SK-N-DZ (cell line): ENCODE results near the gene LRP5.
"Not testable (repeated sequence)": the region's sequence is repeated elsewhere in the genome, so short reads cannot be mapped to it uniquely, and the experiment has no call there.

Experiments
- DNase-seq: peaks from one replicate; pipeline ENCODE4 v3.0.0-alpha.2; 2015; ENCODE audit warnings: low spot score

The LRP5 gene

DNA sequence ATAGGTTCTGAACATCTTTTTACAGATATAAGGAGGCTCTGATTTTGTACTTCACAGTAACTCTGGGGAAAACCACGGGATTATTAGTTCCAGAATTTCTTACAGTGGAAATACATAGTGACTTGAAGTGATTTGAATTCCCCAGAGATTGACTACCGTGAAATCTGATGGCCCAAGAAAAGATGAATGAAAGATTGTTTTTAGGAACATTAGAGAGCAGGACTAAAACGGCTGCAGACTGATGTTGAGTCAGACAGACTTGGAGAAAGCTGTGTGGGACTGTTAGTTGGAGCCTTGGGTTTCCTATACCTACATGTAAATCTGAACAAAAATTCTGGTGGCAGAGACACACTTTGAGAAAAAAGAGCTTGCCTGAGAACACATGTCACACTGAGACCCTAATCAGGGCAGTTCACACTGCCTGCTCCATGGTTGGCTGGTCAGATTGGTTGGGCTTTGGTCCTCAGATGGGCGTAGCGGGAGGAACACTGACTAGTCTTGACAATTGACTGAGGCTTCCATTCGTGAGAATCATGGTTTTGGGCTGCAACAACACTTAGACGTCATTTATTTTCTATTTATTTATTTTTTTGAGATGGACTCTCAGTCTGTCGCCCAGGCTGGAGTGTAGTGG is 154.9 kb downstream of the LRP5 start:
- no peak for DNase-seq

DNA sequence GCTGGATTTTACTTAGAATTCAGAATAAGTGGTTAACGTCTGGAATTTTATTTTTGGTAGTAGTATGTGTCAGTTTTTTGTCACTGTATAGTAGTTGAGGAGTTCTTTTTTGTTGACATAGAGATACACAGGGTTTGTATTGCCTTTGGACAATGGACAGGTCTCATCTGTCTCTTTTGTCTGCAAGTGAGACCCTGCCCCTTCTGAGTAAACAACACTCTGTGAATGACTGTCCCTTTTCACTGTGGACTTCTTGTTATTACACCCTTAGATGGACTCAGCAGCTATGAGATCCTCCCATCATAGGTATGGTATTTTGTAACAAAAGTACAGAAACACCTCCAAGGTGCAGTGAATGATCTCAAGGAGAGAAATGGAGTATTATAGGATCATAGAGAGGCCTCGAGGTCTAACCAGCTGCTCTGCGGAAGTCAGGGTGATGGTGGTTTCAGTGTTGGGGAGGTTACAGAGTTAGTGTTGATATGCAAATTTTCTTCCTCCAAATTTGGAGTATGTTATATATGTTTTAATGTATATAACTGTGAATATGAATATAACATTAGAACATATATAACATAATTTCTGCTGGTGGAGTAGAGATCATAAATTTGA is 155.9 kb downstream of the LRP5 start:
- no peak for DNase-seq

DNA sequence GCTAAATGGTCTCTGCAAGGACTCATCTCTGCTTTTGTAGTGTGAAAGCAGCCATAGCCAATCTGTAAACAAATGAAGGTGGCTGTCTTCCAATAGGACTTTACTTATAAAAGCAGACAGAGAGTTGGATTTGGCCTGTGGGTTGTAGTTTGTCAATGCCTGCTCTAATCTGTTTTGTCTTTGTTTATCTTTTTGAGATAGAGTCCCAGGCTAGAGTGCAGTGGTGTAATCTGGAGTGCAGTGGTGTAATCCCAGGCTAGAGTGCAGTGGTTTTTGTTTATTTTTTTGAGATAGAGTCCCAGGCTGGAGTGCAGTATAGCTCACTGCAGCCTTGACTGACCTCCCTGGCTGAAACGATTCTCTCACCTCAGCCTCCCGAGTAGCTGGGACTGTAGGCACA is 156.7 kb downstream of the LRP5 start:
- no peak for DNase-seq

DNA sequence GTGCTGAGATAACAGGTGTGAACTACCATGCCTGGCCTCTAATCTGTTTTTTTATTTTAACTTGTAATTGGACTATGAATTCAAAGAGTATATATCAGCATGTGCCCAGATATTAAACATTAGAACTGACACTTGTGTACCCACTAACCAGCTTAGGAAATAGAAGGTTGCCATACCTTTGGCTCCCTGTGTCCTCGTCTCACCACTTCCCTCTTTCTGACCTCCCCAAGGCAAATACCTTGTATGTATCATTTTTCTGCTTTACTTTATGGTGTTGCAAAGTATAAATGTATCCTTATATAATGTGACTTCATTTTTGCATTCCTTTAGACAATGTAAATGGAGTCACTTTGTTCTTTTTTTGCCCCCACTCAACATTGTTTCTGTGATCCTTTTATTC is 157.3 kb downstream of the LRP5 start:
- no peak for DNase-seq

DNA sequence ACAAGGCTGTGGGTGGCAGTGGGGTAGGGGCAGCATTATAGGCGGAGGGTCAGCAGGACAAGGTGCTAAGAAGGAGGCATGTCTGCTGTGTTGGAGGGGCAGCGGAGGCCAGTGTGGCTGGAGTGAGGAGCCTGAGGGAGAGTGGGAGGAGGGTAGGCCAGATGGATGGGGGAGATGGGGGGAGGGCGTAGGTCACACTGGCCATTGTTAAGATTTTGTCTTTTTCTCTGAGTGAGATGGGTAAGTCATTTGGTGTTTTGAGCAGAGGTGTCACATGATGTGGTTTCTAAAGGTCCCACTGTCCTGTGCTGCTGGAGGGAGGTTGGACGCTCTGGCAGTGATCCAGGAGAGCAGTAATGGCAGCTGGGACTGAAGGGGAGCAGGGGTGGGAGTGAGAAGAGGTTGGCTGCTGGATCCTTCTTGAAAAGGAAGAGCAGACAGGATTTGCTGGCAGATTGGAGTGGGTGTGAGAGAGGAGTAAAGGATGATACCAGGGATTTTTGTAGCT is 158.0 kb downstream of the LRP5 start:
- no peak for DNase-seq

DNA sequence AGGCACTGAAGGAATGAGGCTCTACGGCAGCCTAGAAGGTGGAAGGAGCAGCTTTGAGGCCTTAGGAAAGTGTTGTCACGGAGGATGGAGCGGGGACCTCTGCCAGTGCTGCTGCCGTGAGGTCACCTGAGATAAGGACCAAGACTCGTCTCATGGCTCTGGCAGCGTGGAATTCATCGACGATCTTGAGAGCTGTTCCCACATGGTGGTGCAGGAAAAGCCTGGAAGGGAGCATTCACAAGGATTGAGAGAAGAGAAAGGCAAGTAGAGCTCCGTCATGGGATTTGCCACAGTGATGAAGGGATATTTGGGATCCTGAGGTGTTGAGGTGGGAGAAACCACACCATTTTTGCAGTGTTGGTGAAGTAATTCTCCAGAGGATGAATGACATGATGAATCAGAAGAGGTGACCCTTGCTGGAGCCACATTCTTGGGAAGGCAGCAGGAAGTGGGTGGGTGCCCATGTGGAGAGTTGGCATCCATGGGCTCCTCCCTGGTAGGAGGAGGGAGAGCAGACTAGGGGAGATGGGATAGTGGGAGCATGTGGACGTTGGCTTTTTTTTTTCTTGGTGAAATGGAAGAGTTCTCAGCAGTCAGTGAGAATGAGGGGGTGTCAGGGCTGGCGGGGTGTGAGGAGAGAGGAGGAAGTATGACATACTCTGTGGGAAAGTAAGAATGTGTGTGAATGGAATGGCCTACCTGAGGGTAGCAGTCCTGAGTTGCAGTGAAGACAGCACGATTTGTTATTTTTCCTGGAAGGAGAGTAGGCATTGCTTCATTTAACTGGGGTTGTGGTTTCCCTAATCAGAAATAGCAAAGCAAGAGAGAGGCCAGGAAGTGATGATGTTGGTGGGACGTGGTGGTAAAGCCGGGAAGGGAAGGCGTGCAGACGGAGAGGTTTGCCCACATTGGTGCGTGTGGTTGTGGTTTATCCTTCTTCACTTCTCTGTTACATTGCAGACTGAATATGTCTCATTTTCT is 159.3 kb downstream of the LRP5 start:
- no peak for DNase-seq

DNA sequence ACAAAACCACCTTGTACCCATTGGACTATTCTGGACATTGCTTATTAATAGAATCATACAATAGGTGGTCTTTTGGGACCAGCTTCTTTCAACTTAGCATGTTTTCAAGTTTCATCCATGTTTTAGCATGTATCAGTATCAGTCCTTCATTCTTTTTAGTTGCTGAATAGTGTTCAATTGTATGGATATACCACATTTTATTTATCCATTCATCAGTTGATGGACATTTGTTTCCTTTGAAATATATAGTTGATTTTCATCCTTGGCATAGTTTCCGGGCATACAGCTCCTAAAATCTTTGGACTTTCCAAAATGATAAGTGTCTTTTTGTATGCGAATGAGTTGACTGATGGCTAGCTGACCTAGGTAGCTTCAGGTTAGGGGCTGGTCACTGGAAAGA is 160.4 kb downstream of the LRP5 start:
- no peak for DNase-seq

DNA sequence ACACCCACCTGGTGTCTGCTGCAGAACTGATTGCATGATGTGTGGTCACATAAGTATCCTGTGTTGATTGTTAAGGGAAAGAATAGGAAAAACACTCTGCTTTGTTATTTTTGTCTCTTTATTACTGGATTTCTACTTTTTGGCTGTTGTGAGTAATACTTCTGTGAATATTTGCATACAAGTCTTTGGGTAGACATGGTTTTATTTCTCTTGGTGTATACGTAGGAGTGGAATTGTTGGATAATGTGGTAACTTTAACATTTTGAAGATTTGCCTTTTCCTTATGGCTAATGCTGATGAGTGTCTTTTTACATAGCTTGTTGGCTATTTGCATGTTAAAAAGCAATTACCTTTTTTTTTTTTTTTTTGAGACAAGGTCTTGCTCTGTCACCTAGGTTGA is 161.3 kb downstream of the LRP5 start:
- DNase-seq, result no peak

DNA sequence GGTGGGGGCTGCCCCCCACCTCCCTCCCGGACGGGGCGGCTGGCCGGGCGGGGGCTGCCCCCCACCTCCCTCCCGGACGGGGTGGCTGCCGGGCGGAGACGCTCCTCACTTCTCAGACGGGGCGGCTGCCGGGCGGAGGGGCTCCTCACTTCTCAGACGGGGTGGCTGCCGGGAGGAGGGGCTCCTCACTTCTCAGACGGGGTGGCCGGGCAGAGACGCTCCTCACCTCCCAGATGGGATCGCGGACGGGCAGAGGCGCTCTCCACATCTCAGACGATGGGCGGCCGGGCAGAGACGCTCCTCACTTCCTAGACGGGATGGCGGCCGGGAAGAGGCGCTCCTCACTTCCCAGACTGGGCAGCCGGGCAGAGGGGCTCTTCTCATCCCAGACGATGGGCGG is 163.2 kb downstream of the LRP5 start:
- not testable (repeated sequence) for DNase-seq

DNA sequence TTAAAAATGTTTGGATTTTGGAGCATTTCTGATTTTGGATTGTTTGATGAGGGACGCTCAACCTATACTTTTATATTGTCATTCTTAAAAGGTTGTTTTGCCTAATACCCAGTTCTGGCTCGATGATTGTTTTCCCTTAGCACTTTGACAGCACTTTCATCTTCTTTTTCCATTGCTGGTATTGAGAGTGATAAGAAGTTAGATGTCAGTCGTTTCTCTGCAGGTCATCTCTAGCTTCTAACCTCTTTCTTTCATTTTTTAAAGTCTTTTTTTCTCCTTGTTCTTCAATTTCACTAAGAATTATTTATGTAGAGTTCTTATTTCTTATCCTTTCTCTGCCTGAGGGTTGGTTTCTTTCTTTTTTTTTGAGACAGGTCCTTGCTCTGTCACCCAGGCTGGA is 167.0 kb downstream of the LRP5 start:
- DNase-seq, result no peak

DNA sequence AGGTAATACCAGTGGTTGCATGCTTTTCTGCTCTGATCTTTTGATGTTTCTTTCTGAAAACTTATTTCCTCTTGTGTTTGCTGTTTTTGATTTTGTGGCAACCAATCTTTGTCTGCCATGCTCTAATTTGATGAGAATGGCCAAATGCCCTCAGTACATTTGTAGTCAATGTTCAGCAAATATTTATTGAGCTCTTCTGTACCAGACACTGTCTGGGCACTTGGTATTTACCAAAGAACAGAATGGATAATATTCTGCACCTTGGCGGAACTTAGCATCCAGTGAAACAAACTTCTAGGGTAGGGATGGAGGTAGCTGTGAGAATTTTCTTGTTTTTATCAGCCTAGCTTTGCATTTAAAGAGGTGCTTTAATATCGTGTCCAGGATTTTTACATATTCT is 167.8 kb downstream of the LRP5 start:
- DNase-seq, result no peak

DNA sequence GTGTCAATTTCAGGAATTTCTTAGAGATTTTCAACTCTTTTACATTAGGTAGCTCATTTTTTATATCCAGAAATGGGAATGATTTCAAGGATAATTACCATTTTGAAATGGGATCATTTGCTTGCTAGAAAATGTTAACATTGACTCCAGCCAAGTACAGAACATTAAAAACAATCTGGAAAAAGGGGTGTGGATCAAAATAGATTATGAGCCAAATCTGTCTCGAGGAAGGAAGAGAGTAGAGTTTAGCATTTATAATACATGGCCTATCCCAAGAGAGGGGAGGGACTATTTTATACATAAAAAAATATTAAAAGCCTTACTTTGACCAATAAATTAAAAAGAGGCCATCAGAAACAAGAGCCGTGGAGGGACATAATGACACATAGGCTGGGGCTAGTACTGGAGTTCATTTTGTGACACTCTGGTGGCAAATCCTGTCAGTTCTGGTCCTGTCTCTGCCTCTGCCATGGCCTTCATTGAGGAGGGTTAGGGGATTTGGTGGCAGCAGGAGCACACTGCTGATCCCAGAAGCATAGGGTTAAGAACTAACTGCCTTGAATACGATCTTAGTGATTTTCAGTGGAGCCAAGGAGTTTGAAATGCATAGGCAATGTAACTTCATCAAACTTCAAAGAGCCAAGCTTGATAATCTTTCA is 168.6 kb downstream of the LRP5 start:
- no peak for DNase-seq

DNA sequence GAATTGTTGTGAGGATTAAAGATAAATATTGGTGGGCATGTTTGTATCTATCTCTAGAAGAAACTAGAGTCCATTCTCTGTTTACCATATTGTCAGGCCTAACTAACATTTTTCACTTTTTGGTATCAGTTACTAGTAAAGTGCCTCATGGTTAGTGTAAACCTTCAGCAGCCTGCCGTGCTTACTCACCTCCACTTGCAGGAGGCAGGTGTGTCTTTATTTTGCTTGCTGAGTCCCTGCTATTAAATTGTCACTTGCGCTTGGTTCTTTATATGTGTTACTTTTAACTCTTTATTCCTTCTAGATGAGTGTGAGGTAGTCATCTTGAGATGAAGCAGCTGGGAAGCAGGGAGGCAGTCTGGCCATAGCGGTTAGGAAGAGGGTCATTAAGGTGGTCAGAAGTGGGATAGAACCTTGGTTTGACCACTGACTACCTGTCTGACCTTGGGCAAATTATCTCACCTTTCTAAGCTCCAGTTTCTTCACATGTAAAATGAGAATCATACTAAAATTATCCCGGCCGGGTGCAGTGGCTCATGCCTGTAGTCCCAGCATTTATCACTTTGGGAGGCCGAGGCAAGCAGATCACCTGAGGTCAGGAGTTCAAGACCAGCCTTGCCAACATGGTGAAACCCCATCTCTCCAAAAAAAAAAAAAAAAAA is 169.3 kb downstream of the LRP5 start:
- no peak for DNase-seq

DNA sequence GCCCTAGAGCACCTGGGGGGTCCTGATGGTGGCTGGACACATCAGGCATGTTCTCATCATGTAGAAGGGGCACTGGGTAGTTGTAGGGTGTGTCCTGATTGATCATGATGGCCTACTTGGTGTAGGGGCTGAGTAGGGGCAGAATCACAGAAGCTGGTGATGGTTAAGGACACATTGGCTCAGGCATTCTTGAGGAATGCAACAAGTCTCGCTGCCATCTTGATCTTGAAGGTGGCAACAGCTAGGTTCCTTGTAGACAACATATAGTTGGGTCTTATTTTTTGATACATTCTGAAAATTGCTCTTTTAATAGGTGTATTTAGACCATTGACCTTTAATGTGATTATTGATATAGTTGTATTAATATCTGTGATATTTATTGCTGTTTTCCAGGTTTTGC is 176.2 kb downstream of the LRP5 start:
- no peak for DNase-seq

DNA sequence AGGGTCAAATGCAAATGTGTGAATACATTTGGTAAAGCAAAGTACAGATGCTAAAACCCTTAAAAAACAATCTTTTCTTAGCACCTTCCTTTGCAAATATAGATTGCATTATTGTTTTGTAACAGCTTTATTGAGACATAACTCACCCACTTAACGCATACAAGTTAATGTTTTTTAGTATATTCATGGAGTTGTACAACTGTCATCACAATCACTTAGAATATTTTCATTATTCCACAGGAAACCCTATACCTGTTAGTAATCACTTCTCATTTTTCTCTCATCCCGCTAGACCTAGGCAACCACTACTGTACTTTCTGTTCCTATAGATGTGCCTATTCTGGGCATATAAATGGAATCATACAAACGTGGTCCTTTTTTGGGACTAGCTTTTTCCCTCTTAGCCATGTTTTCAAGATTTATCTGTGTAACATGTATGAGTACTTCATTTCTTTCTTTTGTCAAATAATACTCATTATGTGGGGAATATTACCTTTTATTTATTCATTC is 182.9 kb downstream of the LRP5 start:
- DNase-seq, result no peak

DNA sequence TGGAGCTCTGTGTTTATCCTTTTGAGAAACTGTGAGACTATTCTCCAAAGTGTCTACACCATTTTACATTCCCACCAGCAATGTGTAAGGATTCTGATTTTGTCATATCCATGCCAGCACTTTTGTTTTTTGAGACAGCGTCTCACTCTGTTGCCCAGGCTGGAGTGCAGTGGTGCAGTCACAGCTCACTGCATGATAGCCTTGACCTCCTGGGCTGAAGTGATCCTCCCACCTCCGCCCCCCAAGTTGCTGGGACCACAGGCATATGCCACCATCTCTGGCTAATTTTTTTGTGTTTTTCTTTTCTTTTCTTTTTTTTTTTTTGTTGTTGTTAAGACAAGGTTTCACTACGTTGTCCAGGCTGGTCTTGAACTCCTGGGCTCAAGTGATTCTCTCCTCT is 183.5 kb downstream of the LRP5 start:
- DNase-seq, result no peak

DNA sequence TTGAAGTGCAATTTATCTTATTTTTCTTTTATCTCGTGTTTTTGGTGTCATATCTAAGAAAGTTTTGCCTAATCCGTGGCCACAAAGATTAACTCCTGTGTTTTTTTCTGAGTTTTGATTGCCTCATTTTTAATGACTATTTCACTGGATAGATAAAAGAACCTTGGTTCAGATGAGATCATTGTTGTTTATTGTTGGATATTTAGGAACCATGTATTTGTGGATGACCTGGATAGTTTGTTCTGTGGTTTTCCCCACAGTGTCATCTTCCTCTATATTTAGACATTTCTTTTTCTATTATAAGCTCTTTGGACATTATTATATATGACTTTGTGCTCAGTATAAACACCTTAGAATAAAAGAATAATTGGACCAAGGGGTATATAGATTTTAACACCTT is 185.4 kb downstream of the LRP5 start:
- no peak for DNase-seq

DNA sequence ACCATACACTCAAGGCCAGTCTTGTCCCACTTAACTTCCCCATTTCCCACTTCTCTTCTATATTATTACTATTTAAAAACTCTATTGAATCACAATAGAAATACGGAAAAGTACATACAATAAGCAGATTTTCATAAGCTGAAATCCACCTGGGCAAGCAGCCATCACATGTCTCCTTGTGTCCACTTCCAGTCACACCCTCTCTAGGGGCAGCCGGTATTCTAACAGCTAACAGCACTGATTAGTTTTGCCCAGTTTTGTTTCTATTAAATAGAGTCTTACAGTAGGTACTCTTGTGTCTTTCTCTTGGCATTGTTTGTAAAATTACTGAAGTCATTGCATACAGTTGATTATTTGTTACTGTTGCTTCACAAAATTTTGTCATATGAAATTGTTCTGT is 185.9 kb downstream of the LRP5 start:
- DNase-seq, result no peak
